Liver (tissue), 3 donors: ENCODE measurements around the gene HK2.

Experiments
- CTCF ChIP-seq: fragments of 150-350 bp; IDR thresholded peaks from 2 replicates; pipeline ENCODE4 v1.5.1; 2017; ENCODE audit warnings: improper control_type of control experiment, low read depth, low read length; ENCODE audit not compliant: missing input control
- JUND ChIP-seq, 2 donors: IDR thresholded peaks; 2 replicates each; pipeline ENCODE4 v1.6.1; 2016; ENCODE audit warnings: antibody characterized with exemption in 2 of 2
- RAD21 ChIP-seq, 2 donors: IDR thresholded peaks; 2 replicates each; pipeline ENCODE4 v1.6.1; 2016; ENCODE audit warnings: antibody characterized with exemption in 2 of 2, mild to moderate bottlenecking in 2 of 2
- REST ChIP-seq: IDR thresholded peaks from 2 replicates; pipeline ENCODE4 v1.6.1; 2016; ENCODE audit warnings: antibody characterized with exemption, mild to moderate bottlenecking
- YY1 ChIP-seq: IDR thresholded peaks from 2 replicates; pipeline ENCODE4 v1.6.1; 2016; ENCODE audit warnings: antibody characterized with exemption, mild to moderate bottlenecking
- TF ChIP-seq, protein P1 (sequence below): IDR thresholded peaks from 2 replicates; pipeline ENCODE4 v1.6.1; 2016; ENCODE audit warnings: antibody characterized with exemption
- donor health status: healthy.
- donor health status: healthy.

GRCh38 chr2:74847070-74847858 lies 13.3 kb downstream of the HK2 start:
- TF ChIP-seq CTCF (no peak), REST (no peak), RAD21 (IDR thresholded peaks at IDR 0.05) (no peak), JUND (IDR thresholded peaks at IDR 0.05) (no peak), YY1 (no peak)
- TF ChIP-seq, protein P1, sequence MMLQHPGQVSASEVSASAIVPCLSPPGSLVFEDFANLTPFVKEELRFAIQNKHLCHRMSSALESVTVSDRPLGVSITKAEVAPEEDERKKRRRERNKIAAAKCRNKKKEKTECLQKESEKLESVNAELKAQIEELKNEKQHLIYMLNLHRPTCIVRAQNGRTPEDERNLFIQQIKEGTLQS = no peak
